Subcutaneous abdominal adipose tissue (tissue), 5 donors: ENCODE results near the gene CFAP92.

Experiments
- H3K27ac ChIP-seq: one replicate; pipeline ENCODE4 v1.7.0; 2013; ENCODE audit warnings: low read depth, mild to moderate bottlenecking, inconsistent platforms, low read length, moderate library complexity
- H3K27me3 ChIP-seq, 5 donors: one replicate each; pipeline ENCODE4 v1.7.0; 2013; ENCODE audit warnings: low read length in 5 of 5, inconsistent platforms in 1 of 5; ENCODE audit not compliant: control insufficient read depth in 5 of 5, insufficient read depth in 4 of 5
- H3K36me3 ChIP-seq, 5 donors: one replicate each; pipeline ENCODE4 v1.7.0; 2013; ENCODE audit warnings: low read length in 5 of 5; ENCODE audit not compliant: control insufficient read depth in 5 of 5, insufficient read depth in 5 of 5
- H3K4me1 ChIP-seq, 5 donors: one replicate each; pipeline ENCODE4 v1.7.0; 2013; ENCODE audit warnings: low read length in 5 of 5, mild to moderate bottlenecking in 3 of 5, moderate library complexity in 1 of 5; ENCODE audit not compliant: control insufficient read depth in 5 of 5, insufficient read depth in 5 of 5
- H3K4me3 ChIP-seq, 5 donors: one replicate each; pipeline ENCODE4 v1.7.0; 2013; ENCODE audit warnings: low read length in 5 of 5, low read depth in 1 of 5
- H3K9ac ChIP-seq, 5 donors: one replicate each; pipeline ENCODE4 v1.7.0; 2013; ENCODE audit warnings: low read length in 5 of 5, mild to moderate bottlenecking in 4 of 5, moderate library complexity in 3 of 5
- H3K9me3 ChIP-seq, 5 donors: one replicate each; pipeline ENCODE4 v1.7.0; 2013; ENCODE audit warnings: low read length in 5 of 5; ENCODE audit not compliant: control insufficient read depth in 5 of 5
- donor health status: healthy.
- donor health status: healthy.
- donor health status: healthy.
- donor health status: healthy.
- donor health status: healthy.

CFAP92 gene

DNA sequence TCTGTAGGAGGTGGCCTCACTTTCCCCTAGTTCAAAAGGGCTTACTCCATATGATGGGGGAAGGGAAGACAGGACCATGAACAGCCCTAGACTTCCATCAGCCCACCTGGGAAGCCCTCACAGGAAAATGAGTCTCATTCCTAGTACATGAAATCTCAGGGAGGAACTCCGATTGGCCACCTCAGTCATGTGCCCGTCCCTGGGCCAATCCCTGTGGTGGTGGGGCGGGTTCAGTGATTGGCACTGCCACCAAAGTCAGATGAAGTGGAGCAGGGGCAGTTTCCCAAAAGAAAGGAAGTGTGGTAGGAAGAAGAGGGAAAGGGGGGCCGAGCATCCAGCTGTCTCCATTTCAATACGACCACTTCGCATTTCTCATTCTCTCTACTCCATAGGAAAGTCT is 40.8 kb upstream of the CFAP92 start:
- Histone ChIP-seq H3K9ac (no peak overlapping the region), H3K4me1 (peaks cover 0 to 4% (median 0%) of the 10 kb centered on the region in 5 donors), H3K27me3 (peaks cover 0 to 7% (median 4%) of the 10 kb centered on the region in 5 donors), H3K4me3 (no peak overlapping the region), H3K36me3 (peaks cover 0 to 10% (median 0%) of the 10 kb centered on the region in 5 donors), H3K9me3 (peaks cover 0 to 7% (median 3%) of the 10 kb centered on the region in 5 donors), H3K27ac (no peak overlapping the region)

GRCh38 chr3:129033633-129034321 is 39.9 kb upstream of the CFAP92 start:
- Histone ChIP-seq H3K27me3 (peaks cover 0 to under 1% (median 0%) of the 10 kb centered on the region in 5 donors), H3K27ac (no peak overlapping the region), H3K4me1 (peaks cover 0 to 3% (median 0%) of the 10 kb centered on the region in 5 donors), H3K9ac (no peak overlapping the region), H3K36me3 (peaks cover 0 to 10% (median 0%) of the 10 kb centered on the region in 5 donors), H3K9me3 (peaks cover 0 to 7% (median 3%) of the 10 kb centered on the region in 5 donors), H3K4me3 (no peak overlapping the region)

GRCh38 chr3:129033151-129033550 is 39.3 kb upstream of the CFAP92 start:
- no peak overlapping the region for H3K27ac ChIP-seq
- peaks cover 0 to 7% (median 3%) of the 10 kb centered on the region in 5 donors for H3K9me3 ChIP-seq
- no peak overlapping the region for H3K9ac ChIP-seq
- no peak overlapping the region for H3K4me3 ChIP-seq
- peaks cover 0 to 10% (median 0%) of the 10 kb centered on the region in 5 donors for H3K36me3 ChIP-seq
- peaks cover 0 to 3% (median 0%) of the 10 kb centered on the region in 5 donors for H3K4me1 ChIP-seq
- no peaks in the 10 kb centered on the region for H3K27me3 ChIP-seq

- peaks cover 0 to 10% (median 0%) of the 10 kb centered on the region in 5 donors for H3K36me3 ChIP-seq
- no peak overlapping the region for H3K9ac ChIP-seq
- peaks cover 0 to 3% (median 0%) of the 10 kb centered on the region in 5 donors for H3K4me1 ChIP-seq
- H3K4me3 ChIP-seq = no peak overlapping the region
- peaks cover 0 to 7% (median 3%) of the 10 kb centered on the region in 5 donors for H3K9me3 ChIP-seq
- H3K27ac ChIP-seq = no peak overlapping the region
- H3K27me3 ChIP-seq = no peaks in the 10 kb centered on the region
Measured at GRCh38 chr3:129032716-129033115, 38.8 kb upstream of the CFAP92 start.

DNA sequence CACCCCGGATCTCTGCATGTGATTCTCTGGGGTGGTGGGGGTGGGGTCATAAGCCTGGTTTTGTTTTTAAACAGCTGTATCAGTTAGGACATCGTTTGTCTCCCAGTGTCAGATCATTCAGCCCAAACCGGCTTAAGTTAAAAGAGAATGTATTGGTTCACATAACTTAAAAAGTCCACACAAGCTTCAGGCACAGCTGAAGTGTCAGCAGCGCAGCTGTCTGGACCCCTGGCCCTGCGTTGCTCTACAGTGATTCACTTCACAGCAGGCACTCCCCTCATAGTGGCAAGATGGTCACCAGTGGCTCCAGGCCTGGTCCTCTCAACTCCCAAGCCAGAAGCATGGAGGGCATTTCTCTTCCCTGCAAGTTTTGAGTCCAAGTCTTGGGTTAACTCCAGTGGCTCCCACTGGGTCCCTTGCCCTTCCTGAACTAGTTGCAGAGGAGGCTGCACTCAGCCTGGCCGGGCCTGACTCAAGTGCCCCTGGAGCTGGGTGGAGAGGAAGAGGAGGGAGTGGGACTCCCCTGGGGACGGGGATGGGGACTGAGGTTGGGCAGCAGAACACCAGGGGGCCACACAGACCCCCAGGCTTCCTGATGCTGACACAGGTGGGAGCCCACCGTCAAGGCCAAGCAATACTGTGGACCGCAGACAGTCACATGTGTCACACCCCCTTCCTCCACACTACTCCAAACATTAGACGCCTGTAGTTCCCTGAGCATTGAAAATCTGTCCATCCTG is 37.8 kb upstream of the CFAP92 start:
- peaks cover 0 to 12% (median 8%) of the 10 kb centered on the region in 5 donors for H3K4me1 ChIP-seq
- H3K9ac ChIP-seq = peak overlapping the region in 1 of 5 donors; percentile 54
- H3K9me3 ChIP-seq = peaks cover 0 to 7% (median 3%) of the 10 kb centered on the region in 5 donors
- no peak overlapping the region for H3K27ac ChIP-seq
- H3K4me3 ChIP-seq = no peak overlapping the region
- peaks cover 0 to 10% (median 0%) of the 10 kb centered on the region in 5 donors for H3K36me3 ChIP-seq
- H3K27me3 ChIP-seq = no peaks in the 10 kb centered on the region

DNA sequence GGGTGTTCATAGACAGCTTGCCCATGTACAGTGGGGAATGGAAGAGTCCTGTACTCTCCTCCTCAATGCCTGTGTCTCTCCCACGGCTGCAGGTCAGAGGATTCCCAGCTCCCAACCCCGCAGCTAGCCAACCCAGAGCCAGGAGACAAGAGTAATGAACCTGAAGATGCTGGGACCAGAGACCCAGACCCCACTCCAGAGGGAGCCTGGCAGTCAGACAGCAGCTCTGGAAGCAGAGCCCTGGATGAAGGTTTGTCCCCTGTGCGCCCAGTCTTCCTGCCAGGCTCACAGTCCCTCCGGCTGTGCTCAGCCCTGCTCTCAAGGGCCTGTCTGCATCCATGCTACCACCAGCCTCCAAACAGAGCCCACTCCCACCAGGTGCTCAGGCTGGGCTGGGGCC is 36.7 kb upstream of the CFAP92 start:
- H3K9ac ChIP-seq = no peak overlapping the region
- no peak overlapping the region for H3K4me3 ChIP-seq
- H3K27me3 ChIP-seq = no peaks in the 10 kb centered on the region
- H3K36me3 ChIP-seq = peaks cover 0 to 7% (median 0%) of the 10 kb centered on the region in 5 donors
- peaks cover 5 to 22% (median 18%) of the 10 kb centered on the region in 5 donors for H3K4me1 ChIP-seq
- H3K9me3 ChIP-seq = peaks cover 0 to 7% (median 3%) of the 10 kb centered on the region in 5 donors
- no peak overlapping the region for H3K27ac ChIP-seq

DNA sequence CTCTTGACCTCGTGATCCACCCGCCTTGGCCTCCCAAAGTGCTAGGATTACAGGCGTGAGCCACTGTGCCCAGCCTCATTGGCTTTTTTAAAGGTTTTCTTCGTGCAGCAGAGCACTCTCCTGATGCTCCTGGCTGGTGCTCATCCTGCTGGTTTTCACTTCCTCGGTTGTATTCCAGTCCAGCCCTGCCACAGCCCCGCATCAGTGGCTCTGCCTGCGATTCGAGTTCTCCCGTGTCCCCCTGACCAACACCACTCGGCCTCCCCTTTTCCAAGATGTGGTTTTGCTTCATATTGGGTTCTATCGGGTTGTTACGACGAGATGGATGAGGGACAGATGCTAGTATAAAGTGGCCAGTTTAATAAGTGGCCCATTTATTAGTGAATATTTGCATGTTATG is 35.0 kb upstream of the CFAP92 start:
- H3K27ac ChIP-seq = no peak overlapping the region
- no peak overlapping the region for H3K9ac ChIP-seq
- H3K27me3 ChIP-seq = no peaks in the 10 kb centered on the region
- peaks cover 7 to 30% (median 23%) of the 10 kb centered on the region in 5 donors for H3K4me1 ChIP-seq
- no peak overlapping the region for H3K4me3 ChIP-seq
- peaks cover 0 to 6% (median 0%) of the 10 kb centered on the region in 5 donors for H3K36me3 ChIP-seq
- H3K9me3 ChIP-seq = peaks cover 0 to 7% (median 3%) of the 10 kb centered on the region in 5 donors

DNA sequence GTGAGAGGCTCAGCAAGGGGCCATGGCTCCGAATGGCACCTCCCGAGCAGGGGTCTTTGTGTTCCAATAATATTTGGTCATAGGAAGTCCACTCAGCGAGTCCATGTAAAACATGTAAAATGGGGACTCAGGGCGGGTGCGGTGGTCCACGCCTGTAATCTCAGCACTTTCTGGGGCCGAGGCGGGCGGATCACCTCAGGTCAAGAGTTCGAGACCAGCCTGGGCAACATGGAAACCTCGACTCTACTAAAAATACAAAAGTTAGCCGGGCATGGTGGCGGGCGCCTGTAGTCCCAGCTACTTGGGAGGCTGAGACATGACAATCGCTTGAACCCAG is 33.6 kb upstream of the CFAP92 start:
- H3K27ac ChIP-seq = no peak overlapping the region
- H3K36me3 ChIP-seq = peaks cover 0 to under 1% (median 0%) of the 10 kb centered on the region in 5 donors
- peak overlapping the region in 4 of 5 donors; percentile 42 to 64 (median 57) for H3K4me3 ChIP-seq
- peaks cover 0 to 7% (median 3%) of the 10 kb centered on the region in 5 donors for H3K9me3 ChIP-seq
- peak overlapping the region in 3 of 5 donors; percentile 30 to 73 (median 52) for H3K9ac ChIP-seq
- H3K27me3 ChIP-seq = no peaks in the 10 kb centered on the region
- H3K4me1 ChIP-seq = peaks cover 7 to 34% (median 26%) of the 10 kb centered on the region in 5 donors

DNA sequence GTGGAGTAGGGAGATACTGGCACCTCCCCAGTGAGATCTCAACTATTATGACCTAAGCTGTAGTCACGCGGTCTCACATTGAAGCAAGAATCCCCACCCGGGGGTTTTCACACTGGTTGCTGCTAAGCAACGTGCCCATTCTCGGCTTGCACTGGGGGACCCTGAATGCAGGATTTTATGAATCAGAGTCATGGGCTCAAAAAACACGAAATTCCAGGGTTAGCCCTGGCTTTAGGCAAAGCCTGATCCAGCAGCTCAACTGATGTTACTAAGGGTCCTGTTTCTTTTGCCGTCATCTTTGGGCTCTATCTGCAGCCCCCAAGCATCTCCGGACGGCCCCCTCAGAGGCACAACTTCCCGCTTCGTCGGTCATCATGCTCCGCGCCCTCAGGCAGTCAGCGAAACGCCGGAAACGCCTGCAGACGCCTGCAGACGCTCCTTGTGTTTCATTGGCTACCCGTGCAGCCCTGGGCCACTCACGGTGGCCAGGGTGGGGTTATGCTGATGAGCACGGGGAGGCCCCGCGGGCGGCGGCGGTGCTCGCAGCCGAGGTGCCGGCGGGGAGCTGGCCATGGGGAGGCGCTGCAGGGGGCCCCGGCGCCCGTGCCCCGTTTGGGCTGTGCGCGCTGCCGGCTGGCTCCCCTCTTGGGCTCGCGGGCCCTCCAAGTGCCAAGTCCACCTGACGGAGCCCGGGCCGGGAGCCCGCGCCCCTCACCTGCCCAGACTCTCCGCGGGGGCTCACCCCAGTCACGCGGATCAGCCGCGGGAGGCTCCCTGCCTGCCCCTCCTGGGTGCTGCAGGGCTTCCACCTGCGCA is 33.1 kb upstream of the CFAP92 start:
- Histone ChIP-seq H3K27me3 (no peaks in the 10 kb centered on the region), H3K27ac (peak overlapping the region; percentile 41), H3K4me1 (peaks cover 7 to 39% (median 32%) of the 10 kb centered on the region in 5 donors), H3K9ac (peak overlapping the region in 3 of 5 donors; percentile 30 to 73 (median 52)), H3K9me3 (peaks cover 0 to 7% (median 3%) of the 10 kb centered on the region in 5 donors), H3K4me3 (peak overlapping the region; percentile 51 to 64 (median 55)), H3K36me3 (no peaks in the 10 kb centered on the region)
